Hypothalamus (tissue), 51 donors: Measurements from ENCODE around the gene ADCY10.

Experiments used
- DNase-seq, 51 donors: peaks; one replicate each; lab custom pipeline; 2025; lab: John Stamatoyannopoulos, UW

ADCY10 gene

GRCh38 chr1:167789501-167789900 lies 124.4 kb downstream of the ADCY10 start:
- DNase-seq = no peak

- no peak for DNase-seq
Measured at GRCh38 chr1:167786502-167786901, 127.4 kb downstream of the ADCY10 start.

GRCh38 chr1:167784876-167785550 lies 128.9 kb downstream of the ADCY10 start:
- DNase-seq = peak in 1 of 51 donors; percentile 12

- DNase-seq = no peak
Measured at GRCh38 chr1:167782946-167783345, 131.0 kb downstream of the ADCY10 start.

GRCh38 chr1:167781558-167781957 lies 132.4 kb downstream of the ADCY10 start:
- DNase-seq = no peak

- DNase-seq = no peak
Measured at GRCh38 chr1:167777269-167777650, 136.7 kb downstream of the ADCY10 start.

- no peak for DNase-seq
Measured at GRCh38 chr1:167776616-167777268, 137.2 kb downstream of the ADCY10 start.

- DNase-seq = no peak
Measured at GRCh38 chr1:167776151-167776550, 137.8 kb downstream of the ADCY10 start.

- DNase-seq = no peak
Measured at GRCh38 chr1:167775178-167775577, 138.8 kb downstream of the ADCY10 start.

GRCh38 chr1:167774710-167775109 lies 139.2 kb downstream of the ADCY10 start:
- DNase-seq = no peak

GRCh38 chr1:167773516-167773915 lies 140.4 kb downstream of the ADCY10 start:
- no peak for DNase-seq

- DNase-seq = no peak
Measured at GRCh38 chr1:167772436-167772835, 141.5 kb downstream of the ADCY10 start.

- DNase-seq = no peak
Measured at GRCh38 chr1:167770127-167770526, 143.8 kb downstream of the ADCY10 start.

GRCh38 chr1:167767761-167768160 lies 146.2 kb downstream of the ADCY10 start:
- no peak for DNase-seq

- no peak for DNase-seq
Measured at GRCh38 chr1:167766538-167766937, 147.4 kb downstream of the ADCY10 start.

- DNase-seq = no peak
Measured at GRCh38 chr1:167765496-167765895, 148.4 kb downstream of the ADCY10 start.

- DNase-seq = no peak
Measured at GRCh38 chr1:167764458-167765330, 149.2 kb downstream of the ADCY10 start.

- peak in 30 of 51 donors; percentile 5 to 87 (median 24) for DNase-seq
Measured at GRCh38 chr1:167763525-167764220, 150.3 kb downstream of the ADCY10 start.

GRCh38 chr1:167762061-167762746 lies 151.7 kb downstream of the ADCY10 start:
- DNase-seq = no peak

- DNase-seq = no peak
Measured at GRCh38 chr1:167761400-167761799, 152.5 kb downstream of the ADCY10 start.
